ENCODE measurements around the gene ZNF485.
A peak's percentile ranks its signal among the peaks of the same experiment; 100 is the strongest.

Gene ZNF485

GRCh38 chr10:43640603-43641002 is 34.4 kb downstream of the ZNF485 start:
- H3K27me3 ChIP-seq (ENCODE audit: low read depth, low read length): no peaks in the 10 kb centered on the region
- no peak overlapping the region for H3K4me2 ChIP-seq (ENCODE audit: low read length)
- no peaks in the 10 kb centered on the region for H3K4me1 ChIP-seq (ENCODE audit: low read length)
- H3K79me2 ChIP-seq (ENCODE audit: low read length): no peaks in the 10 kb centered on the region
- H3K9me3 ChIP-seq (ENCODE audit: insufficient read depth, low read length): peaks cover 14% of the 10 kb centered on the region; the same call in 1 of the 2 replicates
- H3K4me3 ChIP-seq (ENCODE audit: low read length): no peak overlapping the region
- H3K9ac ChIP-seq (ENCODE audit: low read length): no peak overlapping the region
- H3K27ac ChIP-seq (ENCODE audit: low read length): no peak overlapping the region
- no peaks in the 10 kb centered on the region for H4K20me1 ChIP-seq (ENCODE audit: insufficient read depth, low read length)
- TF ChIP-seq, protein P1, sequence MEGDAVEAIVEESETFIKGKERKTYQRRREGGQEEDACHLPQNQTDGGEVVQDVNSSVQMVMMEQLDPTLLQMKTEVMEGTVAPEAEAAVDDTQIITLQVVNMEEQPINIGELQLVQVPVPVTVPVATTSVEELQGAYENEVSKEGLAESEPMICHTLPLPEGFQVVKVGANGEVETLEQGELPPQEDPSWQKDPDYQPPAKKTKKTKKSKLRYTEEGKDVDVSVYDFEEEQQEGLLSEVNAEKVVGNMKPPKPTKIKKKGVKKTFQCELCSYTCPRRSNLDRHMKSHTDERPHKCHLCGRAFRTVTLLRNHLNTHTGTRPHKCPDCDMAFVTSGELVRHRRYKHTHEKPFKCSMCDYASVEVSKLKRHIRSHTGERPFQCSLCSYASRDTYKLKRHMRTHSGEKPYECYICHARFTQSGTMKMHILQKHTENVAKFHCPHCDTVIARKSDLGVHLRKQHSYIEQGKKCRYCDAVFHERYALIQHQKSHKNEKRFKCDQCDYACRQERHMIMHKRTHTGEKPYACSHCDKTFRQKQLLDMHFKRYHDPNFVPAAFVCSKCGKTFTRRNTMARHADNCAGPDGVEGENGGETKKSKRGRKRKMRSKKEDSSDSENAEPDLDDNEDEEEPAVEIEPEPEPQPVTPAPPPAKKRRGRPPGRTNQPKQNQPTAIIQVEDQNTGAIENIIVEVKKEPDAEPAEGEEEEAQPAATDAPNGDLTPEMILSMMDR (IDR thresholded peaks at IDR 0.05; ENCODE audit: low read depth, low read length): no peak
- TF ChIP-seq EZH2phosphoT487 (IDR thresholded peaks at IDR 0.05; ENCODE audit: low read depth): no peak
- no peak overlapping the region for H2AFZ ChIP-seq (ENCODE audit: low read depth, low read length)
- peaks cover 28% of the 10 kb centered on the region for H3K36me3 ChIP-seq (replicated peaks; ENCODE audit: low read depth, low read length)

- no peak overlapping the region for H3K9ac ChIP-seq (ENCODE audit: low read length)
- TF ChIP-seq, protein P1 (IDR thresholded peaks at IDR 0.05; ENCODE audit: low read depth, low read length): no peak
- TF ChIP-seq EZH2phosphoT487 (IDR thresholded peaks at IDR 0.05; ENCODE audit: low read depth): no peak
- H3K4me1 ChIP-seq (ENCODE audit: low read length): peaks cover 3% of the 10 kb centered on the region; the same call in 1 of the 2 replicates
- H3K36me3 ChIP-seq (replicated peaks; ENCODE audit: low read depth, low read length): peaks cover 43% of the 10 kb centered on the region
- no peaks in the 10 kb centered on the region for H4K20me1 ChIP-seq (ENCODE audit: insufficient read depth, low read length)
- peaks cover 20% of the 10 kb centered on the region for H3K9me3 ChIP-seq (ENCODE audit: insufficient read depth, low read length)
- no peak overlapping the region for H3K4me3 ChIP-seq (ENCODE audit: low read length)
- H3K27ac ChIP-seq (ENCODE audit: low read length): no peak overlapping the region
- H3K4me2 ChIP-seq (ENCODE audit: low read length): no peak overlapping the region
- no peak overlapping the region for H2AFZ ChIP-seq (ENCODE audit: low read depth, low read length)
- H3K79me2 ChIP-seq (ENCODE audit: low read length): no peaks in the 10 kb centered on the region; the same call in 1 of the 2 replicates
- H3K27me3 ChIP-seq (ENCODE audit: low read depth, low read length): no peaks in the 10 kb centered on the region
These were observed 38.0 kb downstream of the ZNF485 start for GRCh38 chr10:43644252-43644651.

DNA sequence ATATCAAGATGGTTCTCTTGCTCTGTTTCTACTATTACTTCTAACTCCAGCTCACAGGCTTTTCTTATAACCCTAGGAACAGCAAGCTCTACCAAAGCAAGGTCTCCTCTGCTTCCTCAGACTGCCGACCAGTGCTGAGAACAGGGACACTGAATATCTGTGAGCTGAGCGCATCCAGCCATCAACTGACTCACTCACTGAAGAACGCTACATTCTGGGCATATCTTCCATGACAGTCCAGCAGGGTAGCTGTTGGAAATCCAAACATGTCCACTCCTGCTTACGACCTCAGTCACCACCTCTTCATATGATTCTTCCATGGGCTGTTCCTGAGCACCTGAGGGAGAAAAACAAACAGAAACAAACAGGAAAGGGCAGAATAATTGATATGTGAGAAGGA is 39.6 kb downstream of the ZNF485 start:
- Histone ChIP-seq H3K79me2 (ENCODE audit: low read length) (no peaks in the 10 kb centered on the region; the same call in 1 of the 2 replicates), H3K36me3 (replicated peaks; ENCODE audit: low read depth, low read length) (peaks cover 43% of the 10 kb centered on the region), H3K27me3 (ENCODE audit: low read depth, low read length) (no peaks in the 10 kb centered on the region), H4K20me1 (ENCODE audit: insufficient read depth, low read length) (no peaks in the 10 kb centered on the region), H3K9me3 (ENCODE audit: insufficient read depth, low read length) (peaks cover 20% of the 10 kb centered on the region), H3K27ac (ENCODE audit: low read length) (no peak overlapping the region), H2AFZ (ENCODE audit: low read depth, low read length) (no peak overlapping the region), H3K4me2 (ENCODE audit: low read length) (no peak overlapping the region), H3K9ac (ENCODE audit: low read length) (no peak overlapping the region), H3K4me3 (ENCODE audit: low read length) (no peak overlapping the region), H3K4me1 (ENCODE audit: low read length) (peaks cover 3% of the 10 kb centered on the region; the same call in 1 of the 2 replicates)
- TF ChIP-seq, protein P1 (IDR thresholded peaks at IDR 0.05; ENCODE audit: low read depth, low read length): no peak
- TF ChIP-seq EZH2phosphoT487 (IDR thresholded peaks at IDR 0.05; ENCODE audit: low read depth): no peak

DNA sequence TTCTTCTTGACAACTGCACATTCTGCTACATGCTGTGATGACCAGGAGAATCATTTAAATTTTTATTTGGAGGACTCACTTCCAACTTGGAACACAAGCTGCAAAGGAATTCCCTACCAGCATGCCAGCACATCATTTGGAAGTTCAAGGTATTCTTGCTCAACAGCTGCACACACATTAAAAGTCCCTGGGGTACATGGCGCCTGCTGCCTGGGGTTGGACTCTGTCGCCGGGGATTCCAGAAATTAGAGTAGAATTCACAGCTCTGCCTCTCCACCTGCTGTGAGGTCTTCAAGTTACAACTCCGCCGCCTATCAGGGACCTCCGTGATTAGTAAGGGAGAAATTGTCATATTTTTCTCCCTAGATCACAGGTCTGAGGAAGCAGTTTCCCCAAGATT is 41.3 kb downstream of the ZNF485 start:
- no peaks in the 10 kb centered on the region; the same call in 1 of the 2 replicates for H3K79me2 ChIP-seq (ENCODE audit: low read length)
- H3K27me3 ChIP-seq (ENCODE audit: low read depth, low read length): no peaks in the 10 kb centered on the region
- H3K9ac ChIP-seq (ENCODE audit: low read length): no peak overlapping the region
- peak overlapping the region; percentile 83 for H3K4me2 ChIP-seq (ENCODE audit: low read length)
- peaks cover 20% of the 10 kb centered on the region for H3K9me3 ChIP-seq (ENCODE audit: insufficient read depth, low read length)
- H2AFZ ChIP-seq (ENCODE audit: low read depth, low read length): no peak overlapping the region
- peaks cover 43% of the 10 kb centered on the region for H3K36me3 ChIP-seq (replicated peaks; ENCODE audit: low read depth, low read length)
- H3K4me3 ChIP-seq (ENCODE audit: low read length): peak overlapping the region; percentile 82; the same call in 1 of the 2 replicates
- TF ChIP-seq EZH2phosphoT487 (IDR thresholded peaks at IDR 0.05; ENCODE audit: low read depth): no peak
- TF ChIP-seq, protein P1 (IDR thresholded peaks at IDR 0.05; ENCODE audit: low read depth, low read length): no peak
- H3K4me1 ChIP-seq (ENCODE audit: low read length): peaks cover 3% of the 10 kb centered on the region; the same call in 1 of the 2 replicates
- no peaks in the 10 kb centered on the region for H4K20me1 ChIP-seq (ENCODE audit: insufficient read depth, low read length)
- no peak overlapping the region for H3K27ac ChIP-seq (ENCODE audit: low read length)

Measured in OCI-LY3 (cell line).